Stromal cell of bone marrow (primary cell): ENCODE data around the gene ARRDC1.
A peak's percentile ranks its signal among the peaks of the same experiment; 100 is the strongest.

Experiments
- DNase-seq: peaks from one replicate; pipeline ENCODE4 v3.0.0-alpha.2; 2012; ENCODE audit warnings: low read depth

The ARRDC1 gene

DNA sequence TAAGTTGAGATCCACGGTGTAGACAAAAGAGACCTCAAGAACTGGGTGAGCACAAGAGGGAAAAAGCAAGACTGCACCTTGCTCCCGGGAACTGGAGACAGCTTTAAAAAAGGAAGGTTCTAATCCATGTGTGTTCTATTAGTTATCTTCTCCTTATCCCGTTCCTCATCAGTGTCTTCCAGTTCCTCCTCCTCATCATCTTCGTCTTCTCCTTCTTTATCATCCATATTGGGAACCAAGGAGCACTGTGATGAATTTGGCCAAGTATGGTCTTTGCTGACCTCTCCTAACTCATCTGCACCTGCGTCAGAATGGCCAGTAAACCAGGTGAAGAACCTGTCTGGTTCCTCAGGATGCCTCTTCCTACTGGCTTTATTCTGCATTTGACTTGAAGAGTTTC is 35.4 kb downstream of the ARRDC1 start:
- no peak for DNase-seq

DNA sequence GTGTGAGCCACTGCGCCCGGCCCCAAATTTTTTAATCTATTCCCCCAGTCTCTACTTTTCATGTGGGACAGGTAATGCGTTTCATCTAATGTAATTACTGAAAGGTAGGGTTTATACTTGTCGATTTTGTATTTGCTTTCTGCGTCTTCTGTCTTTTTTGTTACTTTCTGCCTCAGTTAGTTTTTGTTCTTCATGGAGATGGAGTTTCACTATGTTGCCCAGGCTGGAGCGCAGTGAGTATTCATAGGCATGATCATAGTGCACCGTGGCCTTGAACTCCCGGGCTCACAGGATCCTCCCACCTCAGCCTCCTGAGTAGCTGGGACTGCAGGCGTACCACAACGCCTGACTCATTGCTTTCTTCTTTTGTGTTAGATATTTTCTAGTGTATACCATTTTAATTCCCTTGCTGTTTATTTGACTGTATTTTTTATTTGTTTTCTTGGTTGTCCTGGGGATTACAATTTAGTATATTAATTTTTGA is 36.7 kb downstream of the ARRDC1 start:
- DNase-seq, result no peak

DNA sequence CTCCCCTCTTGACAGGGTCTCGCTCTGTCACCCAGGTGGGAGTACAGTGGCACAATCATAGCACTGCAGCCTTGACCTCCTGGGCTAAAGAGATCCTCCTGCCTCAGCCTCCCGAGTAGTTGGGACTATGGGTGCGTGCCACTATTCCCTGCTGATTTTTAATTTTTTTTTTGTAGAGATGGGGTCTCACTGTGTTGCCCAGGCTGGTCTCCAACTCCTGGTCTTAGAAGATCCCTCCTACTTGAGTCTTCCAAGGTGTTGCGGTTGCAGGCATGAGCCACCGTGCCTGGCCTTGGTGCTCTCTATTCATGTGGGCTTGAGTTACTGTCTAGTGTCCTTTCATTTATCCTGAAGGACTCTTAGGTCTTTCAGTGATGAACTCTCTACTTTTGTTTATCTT is 37.4 kb downstream of the ARRDC1 start:
- DNase-seq, result no peak

DNA sequence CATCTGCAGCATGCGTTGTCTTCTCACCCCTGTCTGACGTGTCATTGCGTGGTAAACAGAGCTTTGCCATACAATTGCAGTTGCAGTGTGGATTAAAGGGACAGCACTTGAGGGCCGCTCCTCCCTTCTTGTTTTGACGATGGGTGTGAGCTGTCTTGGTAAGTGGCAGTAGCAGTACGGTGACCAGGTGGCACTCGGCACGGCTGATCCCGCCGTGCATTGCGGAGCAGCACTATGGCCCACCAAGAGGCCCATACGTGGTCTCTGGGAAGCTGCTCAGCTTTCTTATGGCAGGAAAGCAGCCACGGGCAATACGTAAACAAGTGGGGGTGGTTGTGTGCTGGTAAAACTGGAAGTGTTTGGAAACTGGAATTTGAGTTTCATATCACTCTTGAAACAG is 38.4 kb downstream of the ARRDC1 start:
- no peak for DNase-seq

DNA sequence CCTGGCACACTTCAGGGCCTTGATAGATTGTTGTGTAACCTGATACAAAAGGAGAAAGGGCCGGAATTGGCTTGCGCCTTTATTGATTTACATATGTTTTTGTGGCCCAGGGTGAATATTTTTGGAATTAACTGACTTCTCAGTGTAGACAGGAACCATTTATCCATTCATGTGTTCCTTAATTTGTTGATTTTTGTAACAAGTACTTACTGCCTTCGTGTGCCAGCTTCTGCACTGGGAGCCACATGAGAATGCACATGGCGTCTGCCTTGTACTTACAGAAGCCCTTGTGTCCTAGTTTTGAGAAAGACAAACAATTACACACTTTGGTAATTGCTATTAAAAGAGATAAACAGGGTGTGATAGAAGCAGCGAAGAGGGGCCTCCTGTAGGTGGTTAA is 39.7 kb downstream of the ARRDC1 start:
- DNase-seq, result no peak

DNA sequence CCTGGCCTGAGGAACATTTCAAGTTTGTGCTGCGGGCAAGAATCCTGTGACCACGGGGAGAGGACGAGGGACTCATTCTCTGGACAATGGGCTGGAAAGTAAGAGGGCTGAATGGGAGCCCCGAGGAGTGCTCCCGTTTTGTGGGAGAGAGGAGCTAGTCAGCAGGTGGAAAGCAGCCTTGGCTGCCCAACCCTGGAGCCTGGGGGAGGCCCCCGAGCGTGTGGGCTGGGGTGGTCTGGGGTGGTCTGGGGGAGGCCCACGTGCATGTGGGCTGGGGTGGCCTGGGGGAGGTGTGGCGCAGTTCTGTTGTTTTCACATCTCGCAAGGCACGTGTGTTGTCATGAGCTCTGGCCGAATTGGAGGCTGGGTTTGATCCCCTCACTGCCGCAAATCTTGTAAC is 40.9 kb downstream of the ARRDC1 start:
- DNase-seq, result no peak

DNA sequence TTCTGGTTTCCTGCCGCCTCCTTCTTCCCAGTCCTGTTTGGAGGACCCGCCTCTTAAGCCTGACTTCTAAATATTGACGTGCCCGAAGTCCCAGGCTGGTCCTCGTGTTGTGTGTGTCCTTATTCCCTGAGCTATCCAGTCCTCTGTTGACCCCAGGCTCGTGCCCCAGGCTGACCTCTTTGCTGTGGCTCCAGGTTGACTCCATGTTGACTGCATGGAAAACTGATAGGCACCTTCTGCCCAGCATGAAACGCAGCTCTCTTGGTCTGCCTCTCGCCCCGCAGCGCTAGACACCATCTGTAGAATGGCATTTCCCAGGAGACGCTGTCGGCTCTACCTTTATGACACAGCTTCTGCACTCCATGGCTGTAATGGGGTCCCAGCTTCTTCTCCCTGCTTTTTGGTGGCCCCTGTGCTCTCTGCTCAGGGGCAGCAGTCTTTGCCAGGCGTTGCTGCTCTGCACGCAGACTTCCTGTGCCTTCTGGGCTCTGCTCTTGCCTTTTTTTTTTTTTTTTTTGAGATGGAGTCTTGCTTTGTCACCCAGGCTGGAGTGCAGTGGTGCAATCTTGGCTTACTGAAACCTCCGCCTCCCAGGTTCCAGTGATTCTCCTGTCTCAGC is 41.7 kb downstream of the ARRDC1 start:
- DNase-seq, result no peak

DNA sequence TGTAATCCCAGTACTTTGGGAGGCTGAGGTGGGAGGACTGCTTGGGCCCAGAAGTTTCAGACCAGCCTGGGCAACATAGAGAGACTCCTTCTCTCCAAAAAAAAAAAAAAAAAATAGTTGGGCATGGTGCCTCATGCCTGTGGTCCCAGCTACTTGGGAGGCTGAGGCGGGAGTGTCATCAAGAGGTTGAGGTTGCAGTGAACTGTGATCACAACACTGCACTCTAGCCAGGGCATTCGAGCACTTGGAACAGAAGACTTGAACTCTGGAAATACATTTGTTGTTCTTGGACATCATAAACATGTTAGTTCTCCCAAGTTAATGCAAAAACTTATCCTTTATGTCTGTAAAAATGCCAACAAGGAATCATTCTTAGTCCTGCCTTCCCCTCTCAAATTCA is 42.9 kb downstream of the ARRDC1 start:
- DNase-seq, result peak; percentile 32

DNA sequence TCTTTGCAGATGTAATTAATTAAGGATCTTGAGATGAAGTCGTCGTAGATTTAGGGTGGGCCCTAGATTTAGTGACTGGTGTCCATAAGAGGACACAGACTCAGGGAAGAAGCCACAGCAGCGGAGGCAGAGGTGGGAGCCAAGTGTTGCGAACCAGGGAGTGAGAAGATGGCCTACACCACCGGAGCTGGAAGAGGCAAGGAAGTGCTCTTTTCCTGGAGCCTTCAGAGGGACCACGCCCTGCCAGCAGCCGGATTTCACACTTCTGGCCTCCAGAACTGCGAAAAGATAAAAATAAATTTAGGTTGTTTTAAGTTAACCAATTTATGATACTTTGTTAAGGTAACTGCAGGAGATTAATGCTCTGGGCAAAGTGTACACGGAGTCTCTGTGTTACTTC is 44.1 kb downstream of the ARRDC1 start:
- no peak for DNase-seq

DNA sequence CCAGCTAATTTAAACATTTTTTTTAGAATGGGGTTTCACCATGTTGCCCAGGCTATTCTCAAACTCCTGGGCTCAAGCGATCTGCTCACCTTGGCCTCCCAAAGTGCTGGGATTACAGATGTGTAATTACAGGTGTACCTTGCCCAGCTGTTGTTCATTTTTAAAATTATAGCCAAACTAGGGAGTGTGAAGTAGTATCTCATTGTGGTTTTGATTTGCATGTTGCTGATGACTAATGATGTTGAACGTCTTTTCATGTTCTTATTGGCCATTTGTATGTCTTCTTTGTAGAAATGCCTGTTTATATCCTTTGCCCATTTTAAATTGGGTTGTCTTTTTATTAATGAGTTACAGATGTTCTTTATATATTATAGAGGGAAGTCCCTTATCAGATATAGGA is 44.8 kb downstream of the ARRDC1 start:
- DNase-seq, result no peak

DNA sequence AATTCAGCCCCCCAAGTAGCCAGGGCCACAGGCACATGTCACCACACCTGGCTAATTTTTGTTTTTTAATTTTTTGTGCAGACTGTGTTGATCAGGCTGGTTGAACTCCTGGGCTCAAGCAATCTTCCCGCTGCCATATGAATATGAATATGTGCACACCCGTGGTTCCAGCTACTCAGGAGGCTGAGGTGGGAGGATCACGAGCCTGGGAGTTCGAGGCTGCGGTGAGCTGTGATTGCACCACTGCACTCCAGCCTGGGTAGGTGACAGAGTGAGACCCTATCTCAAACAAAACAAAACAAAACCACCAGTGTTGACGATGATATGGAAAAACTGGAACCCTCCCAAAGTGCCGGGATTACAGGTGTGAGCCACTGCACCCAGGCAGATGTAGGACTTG is 45.3 kb downstream of the ARRDC1 start:
- DNase-seq, result no peak

DNA sequence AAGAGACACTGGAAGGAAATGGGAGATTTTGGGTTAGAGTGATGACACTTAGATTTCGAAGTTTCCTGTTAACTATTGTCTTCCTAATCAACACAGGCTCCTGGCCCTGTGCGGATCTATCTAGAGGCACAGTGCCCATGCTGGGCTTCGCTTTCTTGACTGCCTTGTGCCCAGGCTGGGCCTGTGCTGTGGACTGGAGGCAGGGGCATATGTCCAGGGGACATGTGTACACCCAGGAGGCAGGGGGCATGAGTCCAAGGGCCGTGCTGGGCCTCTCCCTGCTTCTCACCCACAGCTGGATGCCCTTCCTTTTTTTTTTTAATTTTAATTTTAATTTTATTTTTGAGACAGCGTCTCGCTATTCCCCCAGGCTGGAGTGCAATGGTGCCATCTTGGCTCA is 50.9 kb downstream of the ARRDC1 start:
- DNase-seq, result no peak

DNA sequence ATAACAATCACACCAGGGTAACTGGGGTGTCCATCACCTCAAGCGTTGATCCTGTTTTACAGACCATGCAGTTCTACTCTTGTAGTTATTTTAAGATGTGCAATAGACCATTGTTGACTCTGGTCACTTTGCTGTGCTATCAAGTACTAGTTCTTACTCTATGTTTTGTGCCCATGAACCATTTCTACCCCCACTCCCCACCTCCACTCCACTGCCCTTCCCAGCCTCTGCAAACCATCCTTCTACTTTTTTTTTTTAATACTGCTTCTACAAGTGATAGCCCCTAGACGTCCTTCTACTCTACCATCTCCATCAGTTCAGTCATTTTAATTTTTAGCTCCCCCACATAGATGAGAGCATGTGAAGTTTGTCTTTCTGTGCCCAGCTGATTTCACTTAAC is 52.1 kb downstream of the ARRDC1 start:
- DNase-seq, result no peak

DNA sequence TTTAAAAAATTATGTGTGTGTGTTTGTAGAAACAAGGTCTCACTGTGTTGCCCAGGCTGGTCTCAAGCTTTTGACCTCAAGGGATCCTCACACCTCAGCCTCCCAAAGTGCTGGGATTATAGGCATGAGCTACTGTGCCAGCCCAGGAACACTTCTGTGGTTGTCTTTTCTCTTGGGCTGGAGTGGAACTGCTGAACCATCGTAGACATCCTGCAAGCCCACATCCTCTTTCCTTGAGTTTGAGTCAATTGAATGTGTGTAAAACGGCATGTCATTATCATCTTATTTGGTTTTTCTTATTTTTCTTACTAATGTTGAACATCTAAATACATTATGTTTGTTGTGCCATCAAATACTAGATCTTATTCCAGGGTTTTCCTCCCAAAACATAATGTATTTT is 53.3 kb downstream of the ARRDC1 start:
- DNase-seq, result no peak

DNA sequence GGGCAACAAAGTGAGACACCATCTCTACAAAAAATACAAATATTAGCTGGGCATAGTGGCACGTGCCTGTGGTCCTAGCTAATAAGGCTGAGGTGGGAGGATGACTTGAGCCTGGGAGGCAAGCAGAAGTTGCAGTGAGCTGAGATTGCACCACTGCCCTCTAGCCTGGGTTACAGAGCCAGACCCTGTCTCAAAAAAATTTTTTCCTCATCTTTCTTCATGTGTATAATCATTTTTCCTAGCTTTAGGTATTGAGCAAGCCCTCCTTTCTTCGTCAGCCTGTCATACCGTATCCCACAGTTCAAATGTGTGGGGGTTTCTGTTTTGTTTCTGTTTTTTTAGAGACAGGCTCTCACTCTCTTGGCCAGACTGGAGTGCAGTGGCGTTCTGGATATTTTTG is 54.7 kb downstream of the ARRDC1 start:
- no peak for DNase-seq

DNA sequence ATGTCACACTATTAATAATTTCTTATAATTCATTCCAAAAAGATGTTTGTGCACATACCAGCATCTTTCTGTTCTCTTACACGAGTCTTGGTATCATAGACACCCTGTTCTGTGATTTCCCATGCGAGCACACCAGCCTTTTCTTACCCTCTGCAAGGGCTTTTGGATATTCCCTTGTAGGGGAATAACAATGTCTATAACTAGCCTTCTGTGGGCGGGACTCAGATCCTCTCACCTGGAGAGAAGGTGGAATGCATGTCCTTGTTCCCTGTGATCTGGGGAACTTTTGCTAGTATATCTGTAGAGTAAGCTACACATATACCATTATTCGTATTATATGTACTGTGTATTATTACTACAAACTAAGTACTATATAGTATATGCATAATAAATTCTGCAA is 58.1 kb downstream of the ARRDC1 start:
- DNase-seq, result no peak

DNA sequence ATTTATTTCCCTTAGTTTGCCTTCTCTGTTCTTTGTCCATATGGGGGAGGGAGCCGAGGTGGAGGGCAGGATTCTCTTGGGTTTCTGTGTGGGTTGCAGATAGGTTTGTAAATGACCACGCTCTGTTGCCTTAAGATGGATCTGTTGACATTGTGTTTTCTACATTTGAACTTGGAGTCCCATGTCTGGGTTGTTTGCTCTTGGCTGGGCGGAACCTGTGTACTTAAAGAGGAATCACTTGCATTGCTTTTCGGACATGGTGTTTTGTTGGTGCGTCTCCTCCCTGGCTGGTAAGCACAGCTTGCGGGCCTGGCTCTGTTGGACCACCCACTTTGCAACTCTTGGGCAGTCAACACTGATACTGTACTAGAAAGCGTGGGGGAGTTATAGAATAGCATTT is 59.2 kb downstream of the ARRDC1 start:
- no peak for DNase-seq
